Measurements from ENCODE around the gene BRINP3.

DNA sequence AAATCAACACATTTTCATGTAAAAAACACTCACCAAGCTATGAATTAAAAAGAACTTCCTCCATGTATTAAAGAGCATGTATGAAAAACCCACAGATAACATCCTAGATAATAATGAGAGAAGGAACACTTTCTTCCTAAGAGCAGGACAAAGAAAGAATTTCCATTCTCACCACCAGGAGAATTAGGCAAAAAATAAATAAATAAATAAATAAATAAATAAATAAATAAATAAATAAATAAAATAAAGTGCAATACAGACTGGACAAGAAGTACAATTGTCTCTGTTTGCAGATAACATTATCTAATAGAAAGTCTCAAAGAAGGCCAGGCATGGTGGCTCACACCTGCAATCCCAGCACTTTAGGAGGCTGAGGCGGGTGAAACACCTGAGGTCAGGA is 218.2 kb downstream of the BRINP3 start:
- TF ChIP-seq, protein P1, sequence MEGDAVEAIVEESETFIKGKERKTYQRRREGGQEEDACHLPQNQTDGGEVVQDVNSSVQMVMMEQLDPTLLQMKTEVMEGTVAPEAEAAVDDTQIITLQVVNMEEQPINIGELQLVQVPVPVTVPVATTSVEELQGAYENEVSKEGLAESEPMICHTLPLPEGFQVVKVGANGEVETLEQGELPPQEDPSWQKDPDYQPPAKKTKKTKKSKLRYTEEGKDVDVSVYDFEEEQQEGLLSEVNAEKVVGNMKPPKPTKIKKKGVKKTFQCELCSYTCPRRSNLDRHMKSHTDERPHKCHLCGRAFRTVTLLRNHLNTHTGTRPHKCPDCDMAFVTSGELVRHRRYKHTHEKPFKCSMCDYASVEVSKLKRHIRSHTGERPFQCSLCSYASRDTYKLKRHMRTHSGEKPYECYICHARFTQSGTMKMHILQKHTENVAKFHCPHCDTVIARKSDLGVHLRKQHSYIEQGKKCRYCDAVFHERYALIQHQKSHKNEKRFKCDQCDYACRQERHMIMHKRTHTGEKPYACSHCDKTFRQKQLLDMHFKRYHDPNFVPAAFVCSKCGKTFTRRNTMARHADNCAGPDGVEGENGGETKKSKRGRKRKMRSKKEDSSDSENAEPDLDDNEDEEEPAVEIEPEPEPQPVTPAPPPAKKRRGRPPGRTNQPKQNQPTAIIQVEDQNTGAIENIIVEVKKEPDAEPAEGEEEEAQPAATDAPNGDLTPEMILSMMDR (IDR thresholded peaks at IDR 0.05), result no peak
- no peak for TF ChIP-seq POLR2A (IDR thresholded peaks at IDR 0.05)
